ENCODE data around the gene SHISAL1.
"Not testable (repeated sequence)": the region's sequence is repeated elsewhere in the genome, so short reads cannot be mapped to it uniquely, and the experiment has no call there.

Gene SHISAL1

GRCh38 chr22:44256556-44257485 is 55.9 kb downstream of the SHISAL1 start:
- DNase-seq: no peak

GRCh38 chr22:44256085-44256484 is 56.7 kb downstream of the SHISAL1 start:
- no peak for DNase-seq

- DNase-seq: no peak
Observed at GRCh38 chr22:44254811-44255210, 57.9 kb downstream of the SHISAL1 start.

DNA sequence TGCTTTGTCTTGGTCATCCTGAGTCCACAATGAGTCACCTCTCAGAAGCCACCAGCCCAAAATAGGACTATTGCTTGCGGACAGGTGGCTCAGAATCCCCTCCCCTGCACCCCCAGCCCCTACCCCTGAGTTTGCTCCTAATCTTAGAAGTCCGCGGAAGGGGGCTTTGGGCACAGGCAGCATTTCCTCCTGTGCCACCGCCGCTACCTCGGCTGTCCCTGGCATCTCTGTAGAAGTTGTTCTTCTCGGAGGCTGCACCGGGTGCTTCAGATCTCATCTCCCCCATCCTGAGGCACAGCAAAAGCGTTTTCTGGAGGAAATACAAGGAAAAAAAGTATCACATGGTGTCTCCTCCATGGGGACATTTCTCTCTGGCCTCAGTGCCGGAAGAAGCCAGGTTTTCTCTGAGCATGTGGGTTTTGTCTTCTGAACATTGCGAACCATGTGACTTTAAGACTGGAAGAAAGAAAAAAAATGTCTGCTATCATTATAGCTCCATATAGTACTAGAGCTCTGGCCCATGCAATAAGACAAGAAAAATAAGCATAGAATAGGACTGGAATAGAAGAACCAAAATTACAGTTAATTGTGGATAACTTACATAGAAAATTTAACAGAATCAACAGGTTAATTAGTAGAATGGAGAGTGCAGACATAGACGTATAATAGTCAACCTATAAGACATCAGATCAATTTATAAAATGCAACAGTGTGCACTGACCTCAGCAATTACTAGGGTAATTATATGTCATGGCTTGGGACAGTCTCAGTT is 63.2 kb downstream of the SHISAL1 start:
- no peak for DNase-seq

- DNase-seq: no peak
Observed at GRCh38 chr22:44248926-44249325, 63.8 kb downstream of the SHISAL1 start.

DNA sequence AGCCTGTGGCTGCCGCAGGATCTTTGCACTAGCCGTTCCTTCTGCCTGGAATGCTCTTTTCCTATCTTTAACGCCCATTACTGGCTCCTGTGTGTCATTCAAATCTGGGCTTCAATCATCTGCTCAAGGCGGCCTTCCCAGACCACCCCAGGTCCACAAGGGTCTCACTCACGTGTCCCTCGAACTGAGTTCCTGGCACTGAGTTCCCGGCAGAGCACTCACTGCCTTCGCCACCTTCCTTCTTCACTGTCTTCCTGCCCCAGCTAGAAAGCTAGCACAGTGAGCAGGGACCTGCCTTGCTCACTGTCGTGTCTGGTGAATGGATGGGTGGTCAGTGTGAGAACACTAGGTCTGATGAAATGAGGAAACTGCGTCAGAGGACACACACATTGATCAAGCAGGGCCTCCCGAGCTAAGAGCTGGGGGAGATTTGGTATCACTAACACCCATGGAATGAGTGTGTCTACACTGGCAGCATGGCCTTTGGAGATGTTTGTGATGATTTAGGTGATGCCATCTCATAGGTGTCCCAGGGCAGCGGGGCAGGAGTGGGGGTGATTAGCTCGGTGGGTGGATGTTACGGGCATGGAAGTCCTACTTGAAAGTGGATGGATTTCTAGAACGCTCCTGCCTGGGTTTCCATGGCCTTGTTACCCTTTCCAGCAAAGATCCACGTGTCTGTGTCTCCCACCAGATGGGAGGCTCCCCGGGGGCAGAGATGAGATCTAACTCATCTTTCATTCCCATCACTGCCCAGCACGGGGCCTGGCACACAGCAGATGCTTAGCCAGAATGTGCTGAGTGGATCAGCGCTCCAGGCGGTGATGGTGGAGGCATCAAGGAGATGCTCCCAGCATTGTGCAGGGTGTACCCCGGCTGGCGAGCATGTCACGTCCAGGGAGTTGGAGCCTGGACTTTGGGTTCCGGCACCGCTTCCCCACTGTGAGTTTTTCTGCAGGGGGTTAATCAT is 64.5 kb downstream of the SHISAL1 start:
- DNase-seq: no peak

DNA sequence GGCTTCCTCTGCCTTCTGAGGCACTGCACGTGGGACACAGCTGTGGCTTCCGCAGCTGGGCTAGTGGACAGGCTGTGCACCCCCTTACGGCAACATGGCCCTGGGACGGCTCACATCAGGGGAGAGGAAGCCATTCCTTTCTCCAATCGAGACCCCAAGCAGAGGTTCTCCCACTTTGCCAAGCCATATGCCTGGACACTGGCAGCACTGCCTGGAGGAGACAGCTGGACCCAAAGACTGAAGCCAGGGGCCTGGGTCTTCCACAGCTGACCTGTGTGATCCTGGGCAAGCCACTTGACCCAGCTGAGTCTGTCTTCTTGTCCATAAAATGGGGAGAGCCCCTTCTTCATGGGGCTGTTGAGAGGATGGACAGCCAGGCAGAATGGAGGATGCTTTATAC is 65.4 kb downstream of the SHISAL1 start:
- DNase-seq: no peak

GRCh38 chr22:44246615-44247326 is 66.0 kb downstream of the SHISAL1 start:
- DNase-seq: no peak

DNA sequence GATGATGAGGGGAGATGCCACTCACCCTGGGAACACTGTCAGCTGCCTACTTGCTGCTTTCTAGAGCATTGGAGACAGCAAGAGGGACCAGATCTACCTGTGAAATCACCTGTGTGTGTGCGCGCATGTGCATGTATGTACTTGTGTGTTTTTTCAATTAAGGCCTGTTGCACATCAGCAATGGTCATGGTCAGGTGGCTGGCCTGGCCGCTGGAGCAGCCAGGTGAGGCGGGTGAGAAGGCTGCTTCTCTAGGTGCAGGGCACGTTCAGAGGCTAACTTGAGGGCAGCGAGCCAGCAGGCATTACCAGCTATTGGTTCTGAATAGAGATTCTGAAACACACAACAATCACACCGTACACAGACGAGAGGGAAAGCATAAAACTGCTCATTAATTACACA is 66.9 kb downstream of the SHISAL1 start:
- DNase-seq: no peak

GRCh38 chr22:44245438-44245837 is 67.3 kb downstream of the SHISAL1 start:
- no peak for DNase-seq

DNA sequence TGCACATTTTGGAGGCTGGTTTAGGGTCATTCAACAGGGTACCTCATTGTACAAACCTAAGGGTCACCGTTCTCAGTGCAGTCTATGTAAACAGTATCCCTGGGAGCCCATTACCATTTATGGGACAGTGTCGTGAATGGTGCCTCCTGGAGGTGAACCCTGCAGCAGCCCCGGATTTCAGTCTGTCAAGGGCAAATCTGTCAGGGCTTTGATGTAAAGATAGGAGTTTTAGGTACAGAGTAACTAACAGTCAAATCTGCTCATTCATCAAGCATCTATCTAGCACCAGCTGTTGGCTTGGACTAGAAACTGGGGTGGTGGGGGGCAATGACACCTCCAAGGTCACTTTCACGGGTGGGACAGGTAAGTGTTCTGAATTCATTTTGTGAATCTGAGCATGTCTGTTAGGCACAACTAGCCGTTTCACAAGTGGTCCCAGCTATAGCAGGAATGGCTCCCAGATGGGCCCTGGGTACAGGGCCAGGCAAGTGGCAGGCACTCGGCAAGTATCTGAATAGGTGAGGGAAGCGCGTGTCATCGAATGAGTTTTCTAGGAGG is 68.4 kb downstream of the SHISAL1 start:
- no peak for DNase-seq

GRCh38 chr22:44243761-44244160 is 69.0 kb downstream of the SHISAL1 start:
- DNase-seq: no peak

DNA sequence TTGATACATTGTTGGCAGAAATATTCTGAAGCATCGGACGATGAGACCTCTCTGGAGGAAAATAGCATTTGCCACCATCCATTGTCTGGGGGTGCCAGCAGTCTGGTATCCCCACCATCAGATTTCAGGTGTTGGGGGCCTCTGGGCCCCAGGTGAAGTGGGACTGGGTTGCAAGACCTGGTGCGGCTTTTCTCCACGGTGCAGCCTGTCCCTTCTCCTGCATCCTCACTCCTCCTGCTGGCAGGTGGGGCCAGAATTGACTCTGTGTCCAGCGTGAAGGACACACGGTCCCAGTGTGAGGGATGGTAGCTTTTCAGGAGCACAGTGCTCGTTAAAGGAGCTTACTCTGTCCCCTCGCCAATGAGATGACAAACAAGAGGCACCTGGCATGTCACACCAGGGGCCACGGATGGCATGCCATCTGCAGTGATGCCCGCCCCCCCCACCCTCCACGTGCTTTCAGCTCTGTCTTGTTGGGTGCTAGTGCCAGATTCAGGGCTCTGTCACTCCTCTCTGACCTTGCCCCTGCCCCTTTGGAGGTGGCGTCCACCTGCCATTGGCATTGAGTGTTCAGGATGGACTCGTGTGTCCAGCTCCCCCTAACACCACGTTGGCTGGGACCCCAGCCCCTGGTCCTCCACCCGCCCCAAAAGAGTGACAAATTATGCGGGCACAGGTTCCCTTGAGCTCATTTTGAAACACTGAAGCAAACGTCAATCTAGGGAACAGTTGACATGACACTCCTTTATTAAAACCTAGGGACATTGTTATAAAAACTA is 69.6 kb downstream of the SHISAL1 start:
- no peak for DNase-seq

DNA sequence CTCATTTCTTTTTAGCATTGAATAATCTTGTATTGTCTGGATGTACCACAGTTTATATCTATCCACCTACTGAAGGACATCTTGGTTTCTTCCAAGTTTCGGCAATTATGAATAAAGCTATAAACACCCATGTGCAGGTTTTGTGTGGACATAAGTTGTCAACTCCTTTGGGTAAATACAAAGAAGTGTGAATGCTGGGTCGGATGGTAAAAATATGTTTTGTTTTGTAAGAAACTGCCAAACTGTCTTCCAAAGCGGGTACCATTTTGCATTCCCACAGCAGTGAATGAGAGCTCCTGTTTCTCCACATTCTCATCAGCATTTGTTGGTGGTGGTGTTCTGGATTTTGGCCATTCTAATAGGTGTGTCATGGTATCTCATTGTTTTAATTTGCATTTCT is 71.6 kb downstream of the SHISAL1 start:
- DNase-seq: not testable (repeated sequence)

DNA sequence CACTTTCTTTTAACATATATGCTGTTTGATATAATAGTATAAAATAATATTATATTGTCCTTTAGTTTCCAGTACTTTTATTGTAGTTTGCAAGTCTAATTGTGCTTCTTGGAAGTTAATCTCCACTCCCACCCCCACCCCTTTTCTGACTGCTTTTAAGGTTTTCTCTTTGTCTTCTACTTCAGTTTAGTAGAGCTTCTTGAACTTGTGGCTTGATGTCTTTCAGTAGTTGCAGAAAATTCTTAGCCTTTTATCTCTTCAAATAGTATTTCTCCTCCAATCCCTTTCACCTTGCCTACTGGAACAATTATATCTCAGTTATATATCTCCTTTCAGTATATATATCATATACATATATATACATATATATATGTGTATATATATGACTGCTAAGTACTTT is 75.5 kb downstream of the SHISAL1 start:
- DNase-seq: no peak

GRCh38 chr22:44234372-44234771 is 78.4 kb downstream of the SHISAL1 start:
- not testable (repeated sequence) for DNase-seq

GRCh38 chr22:44231233-44231632 is 81.5 kb downstream of the SHISAL1 start:
- DNase-seq: no peak

DNA sequence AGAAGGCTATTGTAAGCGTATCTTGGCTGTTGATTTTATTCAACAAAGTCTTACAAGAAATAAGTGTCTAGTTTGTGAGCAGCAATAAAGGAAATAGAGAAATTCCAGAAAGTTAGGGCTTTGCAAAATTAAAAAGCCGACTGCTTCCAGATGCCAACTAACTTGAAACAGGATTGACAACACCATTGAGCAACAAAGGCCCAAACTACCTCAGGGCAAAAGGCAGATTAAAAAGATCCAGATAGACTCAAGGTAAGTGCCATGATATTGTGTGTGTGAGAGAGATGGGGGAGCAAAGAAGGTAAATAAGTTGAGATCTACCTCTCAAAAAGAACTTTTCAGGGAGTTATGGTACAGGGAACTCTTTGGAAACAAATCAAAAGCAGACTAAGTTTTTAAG is 82.9 kb downstream of the SHISAL1 start:
- no peak for DNase-seq

DNA sequence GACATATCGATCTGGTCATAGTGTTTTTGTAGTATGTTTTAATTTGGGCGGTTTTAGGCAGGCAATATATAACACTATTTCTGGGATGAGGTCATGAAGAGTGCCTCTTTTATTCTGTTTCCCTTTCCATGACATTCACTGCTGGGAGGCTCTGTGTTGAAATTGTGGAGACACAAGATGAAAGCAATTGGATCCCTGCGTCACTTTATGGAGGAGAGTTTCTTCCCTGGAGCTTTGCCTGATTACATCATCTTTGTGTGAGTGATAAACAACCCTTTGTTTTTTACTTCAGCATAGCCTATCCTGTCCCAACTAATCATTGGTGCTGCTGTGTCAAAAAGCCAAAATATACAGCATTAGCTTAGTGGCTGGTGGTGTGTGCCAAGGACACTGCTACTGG is 83.4 kb downstream of the SHISAL1 start:
- no peak for DNase-seq

DNA sequence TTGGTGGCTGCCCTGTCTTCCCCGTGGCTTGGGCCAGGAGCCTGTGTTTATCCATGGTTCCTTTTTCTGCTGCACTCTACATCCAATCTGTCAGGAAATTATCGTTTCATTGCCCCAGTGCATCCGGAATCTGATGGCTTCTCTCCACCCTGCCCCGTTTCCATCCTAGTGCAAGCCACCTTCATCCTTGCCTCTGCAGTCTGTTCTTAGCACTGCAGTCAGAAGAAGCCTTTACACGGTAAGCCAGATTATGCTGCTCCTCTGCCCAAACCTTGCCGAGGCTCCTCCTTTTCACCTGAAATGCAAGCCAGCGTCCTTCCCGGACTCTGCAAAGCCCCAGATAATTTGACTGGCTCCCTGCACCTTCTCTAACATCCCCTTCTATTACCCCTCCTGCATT is 86.9 kb downstream of the SHISAL1 start:
- DNase-seq: no peak

GRCh38 chr22:44225091-44225689 is 87.6 kb downstream of the SHISAL1 start:
- DNase-seq: no peak
